HPDE6-E6E7 (cell line): Measurements from ENCODE around the gene PRICKLE4.

Experiments
- DNase-seq: peaks from one replicate; pipeline ENCODE4 v3.0.0; 2011; ENCODE audit warnings: missing footprints; ENCODE audit errors: extremely low spot score

Gene PRICKLE4

GRCh38 chr6:41771058-41771983 is 9.3 kb upstream of the PRICKLE4 start:
- no peak for DNase-seq

GRCh38 chr6:41774841-41775240 is 5.7 kb upstream of the PRICKLE4 start:
- no peak for DNase-seq

GRCh38 chr6:41775293-41775882 is 5.2 kb upstream of the PRICKLE4 start:
- DNase-seq = no peak

GRCh38 chr6:41777551-41778285 is 2.9 kb upstream of the PRICKLE4 start:
- no peak for DNase-seq

GRCh38 chr6:41778895-41779294 is 1.7 kb upstream of the PRICKLE4 start:
- no peak for DNase-seq

- DNase-seq = no peak
Measured at GRCh38 chr6:41779336-41779735, 1.2 kb upstream of the PRICKLE4 start.

- DNase-seq = peak; percentile 73
Measured at GRCh38 chr6:41779788-41780550, 613 bp upstream of the PRICKLE4 start, which contains the start of gene FRS3. TSS of gene FRS3 (minus strand) at chr6:41779900. CDS start at chr6:41776987, 2,913 bp downstream.

- DNase-seq = no peak
Measured at GRCh38 chr6:41781366-41781730, 766 bp downstream of the PRICKLE4 start.

GRCh38 chr6:41783106-41783780 is 2.7 kb downstream of the PRICKLE4 start:
- DNase-seq = no peak

- DNase-seq = no peak
Measured at GRCh38 chr6:41784581-41785171, 4.1 kb downstream of the PRICKLE4 start.

GRCh38 chr6:41785254-41785653 is 4.7 kb downstream of the PRICKLE4 start:
- no peak for DNase-seq

- DNase-seq = no peak
Measured at GRCh38 chr6:41785689-41786450, 5.3 kb downstream of the PRICKLE4 start.

GRCh38 chr6:41786451-41787218 is 6.1 kb downstream of the PRICKLE4 start:
- DNase-seq = peak; percentile 79

- peak; percentile 80 for DNase-seq
Measured at GRCh38 chr6:41787219-41787917, 6.8 kb downstream of the PRICKLE4 start, which contains the start of gene TOMM6. TSS of gene TOMM6 (plus strand) at chr6:41787694. CDS start at chr6:41787698, 4 bp downstream.

- DNase-seq = no peak
Measured at GRCh38 chr6:41789390-41789724, 8.8 kb downstream of the PRICKLE4 start.

GRCh38 chr6:41790045-41790444 is 9.5 kb downstream of the PRICKLE4 start:
- DNase-seq = no peak

GRCh38 chr6:41791305-41791704 is 10.7 kb downstream of the PRICKLE4 start:
- DNase-seq = no peak

GRCh38 chr6:41791984-41792383 is 11.4 kb downstream of the PRICKLE4 start:
- no peak for DNase-seq

GRCh38 chr6:41796474-41796873 is 15.9 kb downstream of the PRICKLE4 start:
- DNase-seq = no peak
